ENCODE data around the gene ABCF1. TPM values are rescaled to one million over a fixed set of nuclear protein-coding genes. Genes with fewer than 3 reads are reported as not detected.

ABCF1 gene
- total RNA-seq, 1 experiment from 2014 or later: 53.3 TPM

DNA sequence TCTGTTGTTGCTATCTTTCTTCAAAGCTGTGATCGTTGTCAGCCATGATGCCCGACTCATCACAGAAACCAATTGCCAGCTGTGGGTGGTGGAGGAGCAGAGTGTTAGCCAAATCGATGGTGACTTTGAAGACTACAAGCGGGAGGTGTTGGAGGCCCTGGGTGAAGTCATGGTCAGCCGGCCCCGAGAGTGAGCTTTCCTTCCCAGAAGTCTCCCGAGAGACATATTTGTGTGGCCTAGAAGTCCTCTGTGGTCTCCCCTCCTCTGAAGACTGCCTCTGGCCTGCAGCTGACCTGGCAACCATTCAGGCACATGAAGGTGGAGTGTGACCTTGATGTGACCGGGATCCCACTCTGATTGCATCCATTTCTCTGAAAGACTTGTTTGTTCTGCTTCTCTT, 19.3 kb downstream of the ABCF1 start:
- no peak overlapping the region for H2AFZ ChIP-seq (ENCODE audit: low read depth, low read length, poor library complexity, severe bottlenecking)
- no peak overlapping the region for H3K9ac ChIP-seq (ENCODE audit: low read length)
- intact Hi-C loops (cut with micrococcal nuclease): no loop called here
- ATAC-seq (no peak), DNase-seq (ENCODE audit: low read depth, low spot score) (no peak)
- H3K79me2 ChIP-seq (ENCODE audit: insufficient read depth, low read length): peaks cover 37% of the 10 kb centered on the region; the same call in 1 of the 2 replicates
- no peaks in the 10 kb centered on the region for H3K9me3 ChIP-seq (ENCODE audit: control insufficient read depth in 1 of 2, insufficient read depth in 1 of 2, low read depth in 1 of 2, low read length in 2 of 2)
- H3K4me1 ChIP-seq (ENCODE audit: control insufficient read depth in 1 of 2, insufficient read depth in 2 of 2, low read length in 2 of 2): peaks cover 0 to 3% of the 10 kb centered on the region in 2 experiments; a peak in 1 of 4 replicates
- no peaks in the 10 kb centered on the region; the same call in 1 of the 2 replicates for H4K20me1 ChIP-seq (ENCODE audit: insufficient read depth)
- H3K9me2 ChIP-seq (ENCODE audit: insufficient read depth): no peaks in the 10 kb centered on the region
- ChIA-PET CTCF (no interaction called here), POLR2A (no interaction called here), RAD21 (ENCODE audit: low non-redundant PET in 1 of 2, low total read pairs in 2 of 2, uncharacterized antibody in 2 of 2, unreplicated experiment in 2 of 2) (no interaction called here)
- H3K4me3 ChIP-seq (replicated peaks in 1 of 2; ENCODE audit: low read depth in 1 of 2, low read length in 2 of 2): no peak overlapping the region
- peak overlapping the region; percentile 41; the same call in 1 of the 2 replicates for H3K27ac ChIP-seq (ENCODE audit: low read depth, low read length)
- no TSS peak for BruUV-seq (replicated peaks)
- H3K36me3 ChIP-seq (ENCODE audit: control insufficient read depth in 1 of 2, insufficient read depth in 2 of 2, low read length in 2 of 2): peaks cover 47 to 54% of the 10 kb centered on the region in 2 experiments
- no peak overlapping the region for H3K4me2 ChIP-seq (ENCODE audit: low read length)
- TF ChIP-seq, protein P1, sequence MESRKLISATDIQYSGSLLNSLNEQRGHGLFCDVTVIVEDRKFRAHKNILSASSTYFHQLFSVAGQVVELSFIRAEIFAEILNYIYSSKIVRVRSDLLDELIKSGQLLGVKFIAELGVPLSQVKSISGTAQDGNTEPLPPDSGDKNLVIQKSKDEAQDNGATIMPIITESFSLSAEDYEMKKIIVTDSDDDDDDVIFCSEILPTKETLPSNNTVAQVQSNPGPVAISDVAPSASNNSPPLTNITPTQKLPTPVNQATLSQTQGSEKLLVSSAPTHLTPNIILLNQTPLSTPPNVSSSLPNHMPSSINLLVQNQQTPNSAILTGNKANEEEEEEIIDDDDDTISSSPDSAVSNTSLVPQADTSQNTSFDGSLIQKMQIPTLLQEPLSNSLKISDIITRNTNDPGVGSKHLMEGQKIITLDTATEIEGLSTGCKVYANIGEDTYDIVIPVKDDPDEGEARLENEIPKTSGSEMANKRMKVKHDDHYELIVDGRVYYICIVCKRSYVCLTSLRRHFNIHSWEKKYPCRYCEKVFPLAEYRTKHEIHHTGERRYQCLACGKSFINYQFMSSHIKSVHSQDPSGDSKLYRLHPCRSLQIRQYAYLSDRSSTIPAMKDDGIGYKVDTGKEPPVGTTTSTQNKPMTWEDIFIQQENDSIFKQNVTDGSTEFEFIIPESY (IDR thresholded peaks at IDR 0.05; ENCODE audit: extremely low read depth, insufficient replicate concordance, low read length): no peak
- TF ChIP-seq, protein P2, sequence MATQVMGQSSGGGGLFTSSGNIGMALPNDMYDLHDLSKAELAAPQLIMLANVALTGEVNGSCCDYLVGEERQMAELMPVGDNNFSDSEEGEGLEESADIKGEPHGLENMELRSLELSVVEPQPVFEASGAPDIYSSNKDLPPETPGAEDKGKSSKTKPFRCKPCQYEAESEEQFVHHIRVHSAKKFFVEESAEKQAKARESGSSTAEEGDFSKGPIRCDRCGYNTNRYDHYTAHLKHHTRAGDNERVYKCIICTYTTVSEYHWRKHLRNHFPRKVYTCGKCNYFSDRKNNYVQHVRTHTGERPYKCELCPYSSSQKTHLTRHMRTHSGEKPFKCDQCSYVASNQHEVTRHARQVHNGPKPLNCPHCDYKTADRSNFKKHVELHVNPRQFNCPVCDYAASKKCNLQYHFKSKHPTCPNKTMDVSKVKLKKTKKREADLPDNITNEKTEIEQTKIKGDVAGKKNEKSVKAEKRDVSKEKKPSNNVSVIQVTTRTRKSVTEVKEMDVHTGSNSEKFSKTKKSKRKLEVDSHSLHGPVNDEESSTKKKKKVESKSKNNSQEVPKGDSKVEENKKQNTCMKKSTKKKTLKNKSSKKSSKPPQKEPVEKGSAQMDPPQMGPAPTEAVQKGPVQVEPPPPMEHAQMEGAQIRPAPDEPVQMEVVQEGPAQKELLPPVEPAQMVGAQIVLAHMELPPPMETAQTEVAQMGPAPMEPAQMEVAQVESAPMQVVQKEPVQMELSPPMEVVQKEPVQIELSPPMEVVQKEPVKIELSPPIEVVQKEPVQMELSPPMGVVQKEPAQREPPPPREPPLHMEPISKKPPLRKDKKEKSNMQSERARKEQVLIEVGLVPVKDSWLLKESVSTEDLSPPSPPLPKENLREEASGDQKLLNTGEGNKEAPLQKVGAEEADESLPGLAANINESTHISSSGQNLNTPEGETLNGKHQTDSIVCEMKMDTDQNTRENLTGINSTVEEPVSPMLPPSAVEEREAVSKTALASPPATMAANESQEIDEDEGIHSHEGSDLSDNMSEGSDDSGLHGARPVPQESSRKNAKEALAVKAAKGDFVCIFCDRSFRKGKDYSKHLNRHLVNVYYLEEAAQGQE (IDR thresholded peaks at IDR 0.05; ENCODE audit: low read depth): no peak
- TF ChIP-seq ELF1 (IDR thresholded peaks at IDR 0.05; ENCODE audit: borderline replicate concordance, low read depth): no peak
- H3K27me3 ChIP-seq (ENCODE audit: insufficient read depth, low read length): no peaks in the 10 kb centered on the region

Data from HCT116 (cell line).